ENCODE results near the gene TRRAP.

Gene TRRAP

GRCh38 chr7:98879198-98879978 is 1.1 kb downstream of the TRRAP start:
- no peak overlapping the region for H2BK5ac ChIP-seq (ENCODE audit: low read depth, low read length, poor library complexity, severe bottlenecking)
- 17% methylated on average over 29 of the region's 29 CpGs for WGBS
- peak overlapping the region; percentile 92 for H3K4me2 ChIP-seq (ENCODE audit: low read length, poor library complexity, severe bottlenecking)
- no peak overlapping the region for H3K27ac ChIP-seq (ENCODE audit: low read length, poor library complexity, severe bottlenecking)
- peak overlapping the region in 1 of 2 experiments; percentile 57 for H3K14ac ChIP-seq (ENCODE audit: low read length in 2 of 2)
- H2BK120ac ChIP-seq (ENCODE audit: low read depth, low read length) = peak overlapping the region; percentile 90
- H2BK12ac ChIP-seq (ENCODE audit: low read length in 2 of 2) = no peak overlapping the region
- H3K4me3 ChIP-seq (ENCODE audit: insufficient read depth in 1 of 2, low read depth in 1 of 2, low read length in 2 of 2) = peak overlapping the region; percentile 96 to 98
- H3K18ac ChIP-seq (ENCODE audit: low read depth in 1 of 2, low read length in 2 of 2) = peak overlapping the region; percentile 18 to 87
- peak overlapping the region; percentile 45 for H4K8ac ChIP-seq (ENCODE audit: low read length)
- H3K36me3 ChIP-seq (ENCODE audit: control insufficient read depth in 1 of 2, insufficient read depth in 2 of 2, low read depth in 1 of 2, low read length in 2 of 2) = peaks cover 20 to 38% of the 10 kb centered on the region in 2 experiments
- H2BK15ac ChIP-seq (ENCODE audit: low read depth, poor library complexity, severe bottlenecking) = no peak overlapping the region
- no peaks in the 10 kb centered on the region for H3K27me3 ChIP-seq (ENCODE audit: control insufficient read depth in 1 of 2, insufficient read depth in 1 of 2, low read length in 2 of 2)
- no peaks in the 10 kb centered on the region for H3K9me3 ChIP-seq (ENCODE audit: control insufficient read depth, low read length)
- peak overlapping the region in 1 of 2 experiments; percentile 65 for H3K23ac ChIP-seq (ENCODE audit: low read length in 2 of 2)
- H3K4me1 ChIP-seq (ENCODE audit: control insufficient read depth, insufficient read depth, low read depth, low read length) = peaks cover 9% of the 10 kb centered on the region
- peak; percentile 41 for DNase-seq
- peak overlapping the region in 1 of 2 experiments; percentile 69 for H3K4ac ChIP-seq (ENCODE audit: low read depth in 1 of 2, low read length in 2 of 2)
- H4K91ac ChIP-seq (ENCODE audit: low read length) = no peak overlapping the region
- H2AK5ac ChIP-seq (ENCODE audit: low read length, severe bottlenecking) = no peak overlapping the region
- H2AFZ ChIP-seq (ENCODE audit: low read depth, low read length) = no peak overlapping the region
- H3K79me1 ChIP-seq (replicated peaks; ENCODE audit: low read length, poor library complexity, severe bottlenecking) = peaks cover 5% of the 10 kb centered on the region
- peak overlapping the region; percentile 98 for H3K9ac ChIP-seq (ENCODE audit: low read length)

GRCh38 chr7:98879979-98880315 is 1.6 kb downstream of the TRRAP start:
- H3K79me1 ChIP-seq (replicated peaks; ENCODE audit: low read length, poor library complexity, severe bottlenecking) = peaks cover 10% of the 10 kb centered on the region
- peaks cover 23 to 44% of the 10 kb centered on the region in 2 experiments for H3K36me3 ChIP-seq (ENCODE audit: control insufficient read depth in 1 of 2, insufficient read depth in 2 of 2, low read depth in 1 of 2, low read length in 2 of 2)
- peaks cover 9% of the 10 kb centered on the region for H3K4me1 ChIP-seq (ENCODE audit: control insufficient read depth, insufficient read depth, low read depth, low read length)
- H2BK15ac ChIP-seq (ENCODE audit: low read depth, poor library complexity, severe bottlenecking) = no peak overlapping the region
- H2BK120ac ChIP-seq (ENCODE audit: low read depth, low read length) = no peak overlapping the region
- no peak overlapping the region for H2AFZ ChIP-seq (ENCODE audit: low read depth, low read length)
- no peaks in the 10 kb centered on the region for H3K27me3 ChIP-seq (ENCODE audit: control insufficient read depth in 1 of 2, insufficient read depth in 1 of 2, low read length in 2 of 2)
- H3K23ac ChIP-seq (ENCODE audit: low read length in 2 of 2) = no peak overlapping the region
- 97% methylated on average over 9 of the region's 9 CpGs for WGBS
- no peak overlapping the region for H3K18ac ChIP-seq (ENCODE audit: low read depth in 1 of 2, low read length in 2 of 2)
- no peak overlapping the region for H2AK5ac ChIP-seq (ENCODE audit: low read length, severe bottlenecking)
- H2BK12ac ChIP-seq (ENCODE audit: low read length in 2 of 2) = no peak overlapping the region
- H3K4me2 ChIP-seq (ENCODE audit: low read length, poor library complexity, severe bottlenecking) = peak overlapping the region; percentile 92
- H2BK5ac ChIP-seq (ENCODE audit: low read depth, low read length, poor library complexity, severe bottlenecking) = no peak overlapping the region
- H3K9me3 ChIP-seq (ENCODE audit: control insufficient read depth, low read length) = no peaks in the 10 kb centered on the region
- H4K91ac ChIP-seq (ENCODE audit: low read length) = no peak overlapping the region
- H3K4me3 ChIP-seq (ENCODE audit: insufficient read depth in 1 of 2, low read depth in 1 of 2, low read length in 2 of 2) = peak overlapping the region in 1 of 2 experiments; percentile 98
- H3K27ac ChIP-seq (ENCODE audit: low read length, poor library complexity, severe bottlenecking) = no peak overlapping the region
- peak overlapping the region; percentile 98 for H3K9ac ChIP-seq (ENCODE audit: low read length)
- H3K4ac ChIP-seq (ENCODE audit: low read depth in 1 of 2, low read length in 2 of 2) = no peak overlapping the region
- H4K8ac ChIP-seq (ENCODE audit: low read length) = no peak overlapping the region
- H3K14ac ChIP-seq (ENCODE audit: low read length in 2 of 2) = no peak overlapping the region
- DNase-seq = no peak

GRCh38 chr7:98880485-98880884 is 2.2 kb downstream of the TRRAP start:
- H3K79me1 ChIP-seq (replicated peaks; ENCODE audit: low read length, poor library complexity, severe bottlenecking) = peaks cover 11% of the 10 kb centered on the region
- H3K9ac ChIP-seq (ENCODE audit: low read length) = no peak overlapping the region
- H2AK5ac ChIP-seq (ENCODE audit: low read length, severe bottlenecking) = no peak overlapping the region
- H3K36me3 ChIP-seq (ENCODE audit: control insufficient read depth in 1 of 2, insufficient read depth in 2 of 2, low read depth in 1 of 2, low read length in 2 of 2) = peaks cover 26 to 49% of the 10 kb centered on the region in 2 experiments
- no peak overlapping the region for H2AFZ ChIP-seq (ENCODE audit: low read depth, low read length)
- no peaks in the 10 kb centered on the region for H3K27me3 ChIP-seq (ENCODE audit: control insufficient read depth in 1 of 2, insufficient read depth in 1 of 2, low read length in 2 of 2)
- no peak overlapping the region for H4K91ac ChIP-seq (ENCODE audit: low read length)
- over 99% methylated on average over 7 of the region's 8 CpGs for WGBS
- H3K18ac ChIP-seq (ENCODE audit: low read depth in 1 of 2, low read length in 2 of 2) = no peak overlapping the region
- no peaks in the 10 kb centered on the region for H3K9me3 ChIP-seq (ENCODE audit: control insufficient read depth, low read length)
- H2BK120ac ChIP-seq (ENCODE audit: low read depth, low read length) = no peak overlapping the region
- H3K27ac ChIP-seq (ENCODE audit: low read length, poor library complexity, severe bottlenecking) = no peak overlapping the region
- no peak overlapping the region for H3K23ac ChIP-seq (ENCODE audit: low read length in 2 of 2)
- no peak overlapping the region for H4K8ac ChIP-seq (ENCODE audit: low read length)
- DNase-seq = no peak
- H3K14ac ChIP-seq (ENCODE audit: low read length in 2 of 2) = no peak overlapping the region
- no peak overlapping the region for H3K4me2 ChIP-seq (ENCODE audit: low read length, poor library complexity, severe bottlenecking)
- H3K4ac ChIP-seq (ENCODE audit: low read depth in 1 of 2, low read length in 2 of 2) = no peak overlapping the region
- H2BK12ac ChIP-seq (ENCODE audit: low read length in 2 of 2) = no peak overlapping the region
- H3K4me1 ChIP-seq (ENCODE audit: control insufficient read depth, insufficient read depth, low read depth, low read length) = peaks cover 9% of the 10 kb centered on the region
- H2BK15ac ChIP-seq (ENCODE audit: low read depth, poor library complexity, severe bottlenecking) = no peak overlapping the region
- no peak overlapping the region for H3K4me3 ChIP-seq (ENCODE audit: insufficient read depth in 1 of 2, low read depth in 1 of 2, low read length in 2 of 2)
- H2BK5ac ChIP-seq (ENCODE audit: low read depth, low read length, poor library complexity, severe bottlenecking) = no peak overlapping the region

DNA sequence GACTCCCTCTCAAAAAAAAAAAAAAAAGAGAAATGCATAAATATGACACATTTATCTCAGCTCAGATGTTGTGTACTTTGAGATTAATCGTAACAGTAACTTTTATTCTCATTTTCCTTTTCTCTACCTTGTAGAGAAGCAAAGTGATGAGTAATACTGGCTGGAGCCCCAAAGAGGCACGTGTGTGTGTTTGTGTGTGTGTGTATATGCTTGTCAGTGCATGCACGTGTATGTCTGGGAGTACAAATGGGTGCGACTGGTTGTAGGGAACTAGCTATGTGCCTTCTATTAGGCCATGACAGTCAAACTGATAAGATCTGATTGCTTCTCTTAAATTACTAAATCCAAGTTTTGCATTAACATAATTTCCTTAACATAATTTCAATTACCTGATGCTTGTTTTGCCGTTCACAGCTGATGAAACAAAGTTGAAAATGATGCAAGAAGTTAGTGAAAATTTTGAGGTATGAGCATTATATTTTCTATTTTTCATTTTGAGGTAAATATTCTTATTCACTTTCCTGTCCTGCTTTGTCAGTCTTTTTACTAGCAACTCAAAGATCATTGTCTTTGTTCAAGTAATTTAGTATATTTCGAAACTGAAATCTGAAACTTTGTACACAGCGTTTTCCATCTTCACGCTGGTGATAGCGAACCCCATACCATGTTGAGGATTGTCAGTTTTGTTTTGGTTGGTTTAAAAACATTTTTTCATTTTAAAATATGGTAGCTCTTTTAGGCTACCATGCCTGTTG is 3.4 kb downstream of the TRRAP start:
- Histone ChIP-seq H2BK120ac (ENCODE audit: low read depth, low read length) (no peak overlapping the region), H3K9me3 (ENCODE audit: control insufficient read depth, low read length) (no peaks in the 10 kb centered on the region), H2BK5ac (ENCODE audit: low read depth, low read length, poor library complexity, severe bottlenecking) (no peak overlapping the region), H3K27me3 (ENCODE audit: control insufficient read depth in 1 of 2, insufficient read depth in 1 of 2, low read length in 2 of 2) (no peaks in the 10 kb centered on the region), H3K36me3 (ENCODE audit: control insufficient read depth in 1 of 2, insufficient read depth in 2 of 2, low read depth in 1 of 2, low read length in 2 of 2) (peaks cover 29 to 59% of the 10 kb centered on the region in 2 experiments), H3K18ac (ENCODE audit: low read depth in 1 of 2, low read length in 2 of 2) (no peak overlapping the region), H4K8ac (ENCODE audit: low read length) (no peak overlapping the region), H3K4me3 (ENCODE audit: insufficient read depth in 1 of 2, low read depth in 1 of 2, low read length in 2 of 2) (no peak overlapping the region), H2BK12ac (ENCODE audit: low read length in 2 of 2) (no peak overlapping the region), H2AFZ (ENCODE audit: low read depth, low read length) (no peak overlapping the region), H3K9ac (ENCODE audit: low read length) (no peak overlapping the region), H4K91ac (ENCODE audit: low read length) (no peak overlapping the region), H3K4me1 (ENCODE audit: control insufficient read depth, insufficient read depth, low read depth, low read length) (peaks cover 9% of the 10 kb centered on the region), H3K4me2 (ENCODE audit: low read length, poor library complexity, severe bottlenecking) (no peak overlapping the region), H3K4ac (ENCODE audit: low read depth in 1 of 2, low read length in 2 of 2) (no peak overlapping the region), H3K14ac (ENCODE audit: low read length in 2 of 2) (no peak overlapping the region), H2BK15ac (ENCODE audit: low read depth, poor library complexity, severe bottlenecking) (no peak overlapping the region), H3K79me1 (replicated peaks; ENCODE audit: low read length, poor library complexity, severe bottlenecking) (peaks cover 17% of the 10 kb centered on the region), H2AK5ac (ENCODE audit: low read length, severe bottlenecking) (no peak overlapping the region), H3K23ac (ENCODE audit: low read length in 2 of 2) (no peak overlapping the region), H3K27ac (ENCODE audit: low read length, poor library complexity, severe bottlenecking) (no peak overlapping the region)
- WGBS = 94% methylated on average over 6 of the region's 9 CpGs
- no peak for DNase-seq
